ENCODE results near the gene CACNA2D4. TPM values are rescaled to one million over a fixed set of nuclear protein-coding genes. Genes with fewer than 3 reads are reported as not detected.

CACNA2D4 gene
- total RNA-seq, 3 donors from 2014 or later: 3.9 to 9.3 (median 4.8) TPM

GRCh38 chr12:1815814-1816729 lies 102.4 kb downstream of the CACNA2D4 start:
- no peak for DNase-seq
- no peaks in the 10 kb centered on the region for H3K36me3 ChIP-seq (ENCODE audit: low read depth)
- H3K4me3 ChIP-seq: no peak overlapping the region
- intact Hi-C loops (cut with DNase I, micrococcal nuclease): no loop called here
- no peak for TF ChIP-seq CTCF (IDR thresholded peaks at IDR 0.05)
- H3K9me3 ChIP-seq: no peaks in the 10 kb centered on the region
- no peak for ATAC-seq
- H3K4me1 ChIP-seq (ENCODE audit: low read depth): no peaks in the 10 kb centered on the region

- intact Hi-C loops (cut with DNase I, micrococcal nuclease): no loop called here
- no peak overlapping the region for H3K4me3 ChIP-seq
- no peaks in the 10 kb centered on the region for H3K4me1 ChIP-seq (ENCODE audit: low read depth)
- no peaks in the 10 kb centered on the region for H3K36me3 ChIP-seq (ENCODE audit: low read depth)
- no peaks in the 10 kb centered on the region for H3K9me3 ChIP-seq
- ATAC-seq (no peak), DNase-seq (no peak)
- no peak for TF ChIP-seq CTCF (IDR thresholded peaks at IDR 0.05)
Observed at GRCh38 chr12:1815108-1815507, 103.3 kb downstream of the CACNA2D4 start.

GRCh38 chr12:1814266-1814665 lies 104.2 kb downstream of the CACNA2D4 start:
- no peak overlapping the region for H3K4me3 ChIP-seq
- no peak for ATAC-seq
- no peak for DNase-seq
- no peak for TF ChIP-seq CTCF (IDR thresholded peaks at IDR 0.05)
- H3K36me3 ChIP-seq (ENCODE audit: low read depth): no peaks in the 10 kb centered on the region
- intact Hi-C loops (cut with DNase I, micrococcal nuclease): no loop called here
- H3K9me3 ChIP-seq: no peaks in the 10 kb centered on the region
- no peaks in the 10 kb centered on the region for H3K4me1 ChIP-seq (ENCODE audit: low read depth)

GRCh38 chr12:1812650-1813302 lies 105.7 kb downstream of the CACNA2D4 start:
- no peak for TF ChIP-seq CTCF (IDR thresholded peaks at IDR 0.05)
- Histone ChIP-seq H3K36me3 (ENCODE audit: low read depth) (no peaks in the 10 kb centered on the region), H3K4me1 (ENCODE audit: low read depth) (no peaks in the 10 kb centered on the region), H3K4me3 (no peak overlapping the region), H3K9me3 (no peaks in the 10 kb centered on the region)
- intact Hi-C loops (cut with DNase I, micrococcal nuclease): no loop called here
- ATAC-seq (peak; percentile 52), DNase-seq (peak in 1 of 3 donors; percentile 34)

GRCh38 chr12:1811948-1812291 lies 106.5 kb downstream of the CACNA2D4 start:
- no peak overlapping the region for H3K4me3 ChIP-seq
- no peaks in the 10 kb centered on the region for H3K36me3 ChIP-seq (ENCODE audit: low read depth)
- no peak for TF ChIP-seq CTCF (IDR thresholded peaks at IDR 0.05)
- no peaks in the 10 kb centered on the region for H3K9me3 ChIP-seq
- ATAC-seq: no peak
- DNase-seq: no peak
- no peaks in the 10 kb centered on the region for H3K4me1 ChIP-seq (ENCODE audit: low read depth)
- intact Hi-C loops (cut with DNase I, micrococcal nuclease): no loop called here
